ENCODE data around the gene DISC1.

DISC1 gene

DNA sequence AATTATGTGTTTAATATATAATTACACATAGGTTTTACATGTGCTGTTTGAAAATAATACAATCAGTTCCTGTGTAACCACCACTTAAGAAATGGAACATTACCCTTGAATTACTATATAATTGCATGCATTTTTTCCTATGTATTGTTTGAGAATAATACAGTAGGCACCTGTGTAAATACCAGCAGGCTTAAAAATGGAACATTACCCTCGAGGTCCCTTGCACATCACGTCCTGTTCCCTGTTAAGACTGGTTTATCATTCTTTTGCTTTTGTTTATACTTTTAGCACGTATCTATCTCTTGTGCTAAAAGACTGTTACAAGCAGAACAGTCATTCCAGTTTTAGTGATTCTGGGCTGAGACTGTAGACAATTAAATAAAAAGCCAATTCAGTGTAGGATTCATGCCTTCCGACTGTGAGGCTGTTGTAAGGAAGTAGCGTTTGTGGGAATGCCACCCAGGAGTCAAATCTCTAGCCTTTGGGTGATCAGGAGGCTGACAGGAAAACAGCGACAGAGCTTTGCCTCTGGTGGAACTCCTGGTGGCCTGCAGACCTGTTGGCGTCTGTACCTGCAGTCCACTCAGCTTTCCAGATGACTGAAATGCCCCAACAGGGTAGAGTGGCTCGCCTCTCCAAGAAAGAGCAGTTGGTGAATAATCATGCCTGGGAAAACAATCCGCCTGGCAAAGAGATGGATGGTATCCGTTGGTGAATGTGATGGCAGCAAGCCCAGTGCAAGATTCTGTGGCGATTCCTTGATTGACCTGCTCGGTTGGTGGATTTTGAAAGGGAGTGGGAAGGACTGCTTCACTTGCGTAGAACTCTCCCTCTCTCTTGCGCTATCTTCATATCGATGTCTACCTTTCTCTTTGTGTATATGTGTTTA lies 58.0 kb downstream of the DISC1 start:
- Histone ChIP-seq H3K9ac (ENCODE audit: low read depth, low read length) (no peak overlapping the region), H3K4me1 (ENCODE audit: control insufficient read depth, insufficient read depth, low read length) (no peaks in the 10 kb centered on the region), H3K27me3 (ENCODE audit: control insufficient read depth, insufficient read depth, low read length) (no peaks in the 10 kb centered on the region), H3K36me3 (ENCODE audit: control insufficient read depth, insufficient read depth, low read length) (no peaks in the 10 kb centered on the region), H3K4me3 (ENCODE audit: low read depth, low read length) (no peak overlapping the region), H3K27ac (ENCODE audit: low read depth, low read length) (no peak overlapping the region), H3K9me3 (ENCODE audit: control insufficient read depth, insufficient read depth, low read length) (peaks cover 11% of the 10 kb centered on the region; the same call in 1 of the 2 replicates)

DNA sequence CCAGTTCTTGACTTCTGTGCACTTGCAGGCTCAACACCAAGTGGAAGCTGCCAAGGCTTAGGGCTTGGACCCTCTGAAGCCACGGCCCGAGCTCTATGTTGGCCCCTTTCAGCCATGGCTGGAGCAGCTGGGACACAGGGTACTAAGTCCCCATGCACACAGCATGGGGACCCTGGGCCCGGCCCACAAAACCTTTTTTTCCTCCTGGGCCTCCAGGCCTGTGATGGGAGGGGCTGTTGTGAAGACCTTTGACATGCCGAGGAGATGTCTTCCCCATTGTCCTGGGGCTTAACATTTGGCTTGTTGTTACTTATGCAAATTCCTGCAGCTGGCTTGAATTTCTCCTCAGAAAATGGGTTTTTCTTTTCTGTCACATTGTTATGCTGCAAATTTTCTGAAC lies 59.8 kb downstream of the DISC1 start:
- H3K4me1 ChIP-seq (ENCODE audit: control insufficient read depth, insufficient read depth, low read length) = peaks cover 6% of the 10 kb centered on the region
- no peaks in the 10 kb centered on the region for H3K27me3 ChIP-seq (ENCODE audit: control insufficient read depth, insufficient read depth, low read length)
- H3K36me3 ChIP-seq (ENCODE audit: control insufficient read depth, insufficient read depth, low read length) = no peaks in the 10 kb centered on the region
- no peak overlapping the region for H3K4me3 ChIP-seq (ENCODE audit: low read depth, low read length)
- peaks cover 11% of the 10 kb centered on the region; the same call in 1 of the 2 replicates for H3K9me3 ChIP-seq (ENCODE audit: control insufficient read depth, insufficient read depth, low read length)
- H3K9ac ChIP-seq (ENCODE audit: low read depth, low read length) = no peak overlapping the region
- no peak overlapping the region for H3K27ac ChIP-seq (ENCODE audit: low read depth, low read length)

DNA sequence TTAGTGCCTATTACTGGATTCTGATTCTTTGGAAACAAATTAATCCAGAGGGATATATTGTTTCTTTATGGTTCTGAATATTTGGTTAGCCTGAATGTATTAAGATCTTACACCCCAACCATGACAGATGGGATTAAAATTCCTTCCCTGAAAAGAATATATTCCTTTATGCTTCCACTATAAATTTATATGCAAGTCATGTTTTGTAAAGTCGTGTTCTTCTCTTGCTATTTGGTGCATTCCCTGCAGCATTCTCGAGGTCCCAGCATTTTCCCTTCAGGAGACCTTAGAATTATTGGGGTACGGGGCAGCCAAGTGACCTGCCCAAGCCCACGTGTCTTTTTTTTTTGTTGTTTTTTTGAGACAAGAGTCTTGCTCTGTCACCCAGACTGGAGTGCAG lies 62.4 kb downstream of the DISC1 start:
- Histone ChIP-seq H3K27me3 (ENCODE audit: control insufficient read depth, insufficient read depth, low read length) (no peaks in the 10 kb centered on the region), H3K4me3 (ENCODE audit: low read depth, low read length) (no peak overlapping the region), H3K27ac (ENCODE audit: low read depth, low read length) (no peak overlapping the region), H3K36me3 (ENCODE audit: control insufficient read depth, insufficient read depth, low read length) (no peaks in the 10 kb centered on the region), H3K9me3 (ENCODE audit: control insufficient read depth, insufficient read depth, low read length) (peaks cover 11% of the 10 kb centered on the region; the same call in 1 of the 2 replicates), H3K9ac (ENCODE audit: low read depth, low read length) (no peak overlapping the region), H3K4me1 (ENCODE audit: control insufficient read depth, insufficient read depth, low read length) (peaks cover 8% of the 10 kb centered on the region)

DNA sequence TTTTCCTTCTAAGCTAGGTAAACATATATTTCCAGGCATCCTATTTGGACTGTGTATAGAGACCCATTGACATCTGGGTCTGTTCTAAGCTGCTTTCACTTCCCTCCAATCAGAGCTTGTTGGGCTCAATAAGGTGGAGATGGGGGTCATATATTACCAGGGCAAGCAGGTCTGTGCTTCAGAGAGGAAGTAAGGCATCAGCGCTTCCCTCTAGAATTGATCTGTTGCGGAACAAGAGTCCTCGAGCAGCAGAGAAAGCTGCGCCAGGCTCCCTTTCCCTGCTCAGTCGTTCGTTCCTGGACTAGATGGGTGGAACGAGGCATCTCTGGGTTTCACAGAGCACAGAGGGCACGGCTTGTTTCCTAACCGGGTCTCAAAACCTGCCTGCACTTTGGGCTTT lies 63.5 kb downstream of the DISC1 start:
- Histone ChIP-seq H3K9me3 (ENCODE audit: control insufficient read depth, insufficient read depth, low read length) (peaks cover 11% of the 10 kb centered on the region; the same call in 1 of the 2 replicates), H3K36me3 (ENCODE audit: control insufficient read depth, insufficient read depth, low read length) (no peaks in the 10 kb centered on the region), H3K27me3 (ENCODE audit: control insufficient read depth, insufficient read depth, low read length) (no peaks in the 10 kb centered on the region), H3K27ac (ENCODE audit: low read depth, low read length) (peak overlapping the region; percentile 61), H3K4me3 (ENCODE audit: low read depth, low read length) (no peak overlapping the region), H3K9ac (ENCODE audit: low read depth, low read length) (no peak overlapping the region), H3K4me1 (ENCODE audit: control insufficient read depth, insufficient read depth, low read length) (peaks cover 8% of the 10 kb centered on the region)

DNA sequence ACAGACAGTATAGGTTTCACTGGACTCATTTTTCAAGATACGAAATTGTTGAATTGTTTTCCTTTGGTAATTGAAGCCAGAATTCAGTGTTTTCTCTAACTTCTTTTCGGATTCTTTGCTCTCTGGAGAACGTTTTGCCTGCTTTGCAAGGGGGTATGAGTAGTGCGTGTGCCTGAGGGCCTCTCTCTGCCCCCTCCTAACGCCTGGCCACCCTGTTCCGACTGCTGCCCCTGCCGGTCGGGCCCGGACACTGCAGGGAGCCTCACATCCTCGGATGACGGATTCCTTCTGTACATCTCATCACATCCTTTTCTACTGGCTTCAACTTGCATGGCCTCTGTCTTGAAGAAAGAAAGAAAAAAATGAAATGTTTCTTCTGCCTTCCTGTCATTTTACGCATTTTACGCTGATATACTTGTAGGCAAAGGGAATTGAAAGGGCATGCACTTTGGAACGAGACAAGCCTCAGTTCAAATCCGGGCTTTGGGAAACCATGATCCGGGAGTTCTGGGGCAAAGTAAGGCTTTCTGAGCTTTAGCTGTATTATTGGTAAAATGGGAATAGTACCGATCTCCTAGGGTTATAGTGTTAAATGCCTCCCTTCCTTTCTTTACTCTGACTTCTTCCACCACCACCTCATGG lies 65.1 kb downstream of the DISC1 start:
- no peak overlapping the region for H3K4me3 ChIP-seq (ENCODE audit: low read depth, low read length)
- H3K9ac ChIP-seq (ENCODE audit: low read depth, low read length) = no peak overlapping the region
- no peaks in the 10 kb centered on the region for H3K27me3 ChIP-seq (ENCODE audit: control insufficient read depth, insufficient read depth, low read length)
- H3K4me1 ChIP-seq (ENCODE audit: control insufficient read depth, insufficient read depth, low read length) = peaks cover 8% of the 10 kb centered on the region
- H3K36me3 ChIP-seq (ENCODE audit: control insufficient read depth, insufficient read depth, low read length) = no peaks in the 10 kb centered on the region
- 0 out of 2 replicates have a peak, but pooled peaks cover 2% of the 10 kb centered on the region for H3K9me3 ChIP-seq (ENCODE audit: control insufficient read depth, insufficient read depth, low read length)
- no peak overlapping the region for H3K27ac ChIP-seq (ENCODE audit: low read depth, low read length)

DNA sequence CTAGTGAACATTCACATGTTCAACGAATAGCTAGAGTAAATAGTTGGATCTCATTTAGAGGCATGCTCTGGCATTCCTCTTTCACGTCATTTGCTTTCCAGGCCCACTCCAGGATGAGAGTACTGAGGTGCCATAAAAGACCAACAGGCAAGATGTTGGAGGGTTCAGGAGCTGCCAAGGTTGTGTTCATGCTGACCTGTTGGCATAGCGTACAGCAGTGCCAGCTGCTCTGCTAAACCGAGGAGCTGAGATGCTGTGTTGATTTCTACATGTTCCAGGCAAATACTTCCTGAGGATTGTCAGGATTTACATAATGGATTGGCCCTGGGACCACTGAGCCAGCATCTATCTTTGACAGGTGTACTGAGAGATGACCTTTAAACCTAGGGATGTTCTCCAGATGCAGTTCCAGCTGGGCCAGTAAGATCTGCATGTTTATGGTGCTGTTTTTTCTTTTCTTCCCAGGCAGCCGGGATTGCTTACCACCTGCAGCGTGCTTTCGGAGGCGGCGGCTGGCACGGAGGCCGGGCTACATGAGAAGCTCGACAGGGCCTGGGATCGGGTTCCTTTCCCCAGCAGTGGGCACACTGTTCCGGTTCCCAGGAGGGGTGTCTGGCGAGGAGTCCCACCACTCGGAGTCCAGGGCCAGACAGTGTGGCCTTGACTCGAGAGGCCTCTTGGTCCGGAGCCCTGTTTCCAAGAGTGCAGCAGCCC lies 66.9 kb downstream of the DISC1 start:
- Histone ChIP-seq H3K4me1 (ENCODE audit: control insufficient read depth, insufficient read depth, low read length) (peaks cover 8% of the 10 kb centered on the region), H3K4me3 (ENCODE audit: low read depth, low read length) (no peak overlapping the region), H3K27me3 (ENCODE audit: control insufficient read depth, insufficient read depth, low read length) (no peaks in the 10 kb centered on the region), H3K9me3 (ENCODE audit: control insufficient read depth, insufficient read depth, low read length) (no peaks in the 10 kb centered on the region), H3K36me3 (ENCODE audit: control insufficient read depth, insufficient read depth, low read length) (no peaks in the 10 kb centered on the region), H3K9ac (ENCODE audit: low read depth, low read length) (no peak overlapping the region), H3K27ac (ENCODE audit: low read depth, low read length) (no peak overlapping the region)

DNA sequence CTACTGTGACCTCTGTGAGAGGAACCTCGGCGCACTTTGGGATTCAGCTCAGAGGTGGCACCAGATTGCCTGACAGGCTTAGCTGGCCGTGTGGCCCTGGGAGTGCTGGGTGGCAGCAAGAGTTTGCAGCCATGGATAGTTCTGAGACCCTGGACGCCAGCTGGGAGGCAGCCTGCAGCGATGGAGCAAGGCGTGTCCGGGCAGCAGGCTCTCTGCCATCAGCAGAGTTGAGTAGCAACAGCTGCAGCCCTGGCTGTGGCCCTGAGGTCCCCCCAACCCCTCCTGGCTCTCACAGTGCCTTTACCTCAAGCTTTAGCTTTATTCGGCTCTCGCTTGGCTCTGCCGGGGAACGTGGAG lies 67.5 kb downstream of the DISC1 start:
- Histone ChIP-seq H3K9me3 (ENCODE audit: control insufficient read depth, insufficient read depth, low read length) (no peaks in the 10 kb centered on the region), H3K4me3 (ENCODE audit: low read depth, low read length) (no peak overlapping the region), H3K27ac (ENCODE audit: low read depth, low read length) (no peak overlapping the region), H3K9ac (ENCODE audit: low read depth, low read length) (no peak overlapping the region), H3K4me1 (ENCODE audit: control insufficient read depth, insufficient read depth, low read length) (peaks cover 8% of the 10 kb centered on the region), H3K36me3 (ENCODE audit: control insufficient read depth, insufficient read depth, low read length) (no peaks in the 10 kb centered on the region), H3K27me3 (ENCODE audit: control insufficient read depth, insufficient read depth, low read length) (no peaks in the 10 kb centered on the region)

DNA sequence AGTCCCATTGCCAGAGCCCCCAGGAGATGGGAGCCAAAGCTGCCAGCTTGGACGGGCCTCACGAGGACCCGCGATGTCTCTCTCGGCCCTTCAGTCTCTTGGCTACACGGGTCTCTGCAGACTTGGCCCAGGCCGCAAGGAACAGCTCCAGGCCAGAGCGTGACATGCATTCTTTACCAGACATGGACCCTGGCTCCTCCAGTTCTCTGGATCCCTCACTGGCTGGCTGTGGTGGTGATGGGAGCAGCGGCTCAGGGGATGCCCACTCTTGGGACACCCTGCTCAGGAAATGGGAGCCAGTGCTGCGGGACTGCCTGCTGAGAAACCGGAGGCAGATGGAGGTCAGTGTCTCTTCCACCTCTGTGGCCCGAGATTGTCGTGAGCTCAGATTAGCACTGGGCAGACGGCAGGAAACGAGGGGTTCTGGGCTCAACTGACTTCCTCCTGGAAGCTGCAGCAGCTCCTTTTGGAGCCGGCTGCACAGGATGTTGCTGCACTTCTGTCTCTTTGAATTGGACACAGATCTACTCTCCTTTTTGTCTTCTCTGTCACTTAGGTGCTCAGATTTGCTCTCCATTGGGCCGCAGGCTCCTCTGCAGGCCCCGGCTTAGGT lies 68.0 kb downstream of the DISC1 start:
- Histone ChIP-seq H3K27me3 (ENCODE audit: control insufficient read depth, insufficient read depth, low read length) (no peaks in the 10 kb centered on the region), H3K9ac (ENCODE audit: low read depth, low read length) (no peak overlapping the region), H3K36me3 (ENCODE audit: control insufficient read depth, insufficient read depth, low read length) (no peaks in the 10 kb centered on the region), H3K9me3 (ENCODE audit: control insufficient read depth, insufficient read depth, low read length) (no peaks in the 10 kb centered on the region), H3K4me1 (ENCODE audit: control insufficient read depth, insufficient read depth, low read length) (peaks cover 8% of the 10 kb centered on the region), H3K4me3 (ENCODE audit: low read depth, low read length) (no peak overlapping the region), H3K27ac (ENCODE audit: low read depth, low read length) (no peak overlapping the region)

DNA sequence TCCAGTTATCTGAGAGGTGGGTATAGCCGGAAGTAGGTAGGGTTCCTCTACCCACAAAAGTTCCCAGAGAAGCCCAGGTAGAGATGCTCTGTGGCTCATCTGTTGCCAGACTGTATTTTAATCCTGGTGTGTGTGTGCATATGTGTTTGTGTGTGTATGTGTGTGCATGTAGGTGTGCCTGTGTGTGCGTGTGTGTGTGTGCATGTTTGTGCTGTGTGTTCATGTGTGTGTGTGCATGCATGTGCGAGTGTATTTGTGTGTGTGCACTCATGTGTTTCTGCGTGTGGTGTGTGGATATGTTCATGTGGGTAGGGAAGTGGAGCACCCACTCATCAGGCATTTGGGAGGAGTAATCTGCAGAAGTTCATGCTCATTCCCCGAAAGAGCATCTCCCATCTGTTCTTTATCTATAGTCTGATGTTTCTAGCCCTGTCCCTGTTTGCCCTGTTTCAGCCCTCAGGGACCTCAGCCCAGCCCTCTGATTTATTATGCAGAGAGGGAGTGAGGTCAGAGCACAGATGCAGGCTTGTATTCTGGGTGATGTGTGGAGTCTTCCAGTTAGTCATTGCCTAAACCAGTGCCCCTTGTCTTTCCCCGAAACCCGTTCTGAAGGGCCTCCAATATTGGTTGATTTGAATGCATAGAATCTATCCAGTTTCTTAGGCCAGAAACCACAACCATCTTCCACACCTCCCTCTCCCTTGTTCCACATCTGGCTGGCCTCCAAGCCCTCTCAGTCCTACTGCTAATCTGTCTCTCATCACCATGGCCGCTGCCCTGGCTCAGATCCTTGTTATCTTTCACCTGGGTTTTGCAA lies 69.1 kb downstream of the DISC1 start:
- Histone ChIP-seq H3K27ac (ENCODE audit: low read depth, low read length) (no peak overlapping the region), H3K4me3 (ENCODE audit: low read depth, low read length) (no peak overlapping the region), H3K36me3 (ENCODE audit: control insufficient read depth, insufficient read depth, low read length) (no peaks in the 10 kb centered on the region), H3K9ac (ENCODE audit: low read depth, low read length) (no peak overlapping the region), H3K4me1 (ENCODE audit: control insufficient read depth, insufficient read depth, low read length) (peaks cover 4% of the 10 kb centered on the region), H3K27me3 (ENCODE audit: control insufficient read depth, insufficient read depth, low read length) (no peaks in the 10 kb centered on the region), H3K9me3 (ENCODE audit: control insufficient read depth, insufficient read depth, low read length) (no peaks in the 10 kb centered on the region)

DNA sequence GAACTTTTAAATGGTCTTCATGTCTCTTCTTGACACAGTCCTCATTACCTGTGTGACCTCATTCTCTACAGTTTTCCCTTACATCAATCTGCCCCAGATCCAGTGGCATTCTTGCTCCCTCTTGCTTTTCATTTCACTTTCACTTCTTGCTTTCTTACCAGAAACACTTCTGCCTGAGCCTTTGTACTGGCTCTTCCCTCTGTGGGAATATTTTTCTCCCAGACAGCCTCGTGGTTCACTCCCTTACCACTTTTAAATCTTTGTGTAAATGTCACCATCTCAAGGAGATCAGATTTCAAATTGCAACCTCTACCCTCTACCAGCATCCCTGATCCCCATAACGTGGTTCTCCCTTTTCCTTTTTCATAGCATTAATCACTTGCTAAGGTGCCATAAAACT lies 73.2 kb downstream of the DISC1 start:
- Histone ChIP-seq H3K4me3 (ENCODE audit: low read depth, low read length) (no peak overlapping the region), H3K9ac (ENCODE audit: low read depth, low read length) (no peak overlapping the region), H3K36me3 (ENCODE audit: control insufficient read depth, insufficient read depth, low read length) (no peaks in the 10 kb centered on the region), H3K27ac (ENCODE audit: low read depth, low read length) (no peak overlapping the region), H3K4me1 (ENCODE audit: control insufficient read depth, insufficient read depth, low read length) (no peaks in the 10 kb centered on the region), H3K27me3 (ENCODE audit: control insufficient read depth, insufficient read depth, low read length) (no peaks in the 10 kb centered on the region), H3K9me3 (ENCODE audit: control insufficient read depth, insufficient read depth, low read length) (no peaks in the 10 kb centered on the region)
